SW 1271 (cell line): ENCODE measurements around the gene ABCC4.

ENCODE experiments used
- DNase-seq, 2 experiments: peaks; one replicate each; lab custom pipeline; 2025; lab: John Stamatoyannopoulos, UW

The ABCC4 gene

DNA sequence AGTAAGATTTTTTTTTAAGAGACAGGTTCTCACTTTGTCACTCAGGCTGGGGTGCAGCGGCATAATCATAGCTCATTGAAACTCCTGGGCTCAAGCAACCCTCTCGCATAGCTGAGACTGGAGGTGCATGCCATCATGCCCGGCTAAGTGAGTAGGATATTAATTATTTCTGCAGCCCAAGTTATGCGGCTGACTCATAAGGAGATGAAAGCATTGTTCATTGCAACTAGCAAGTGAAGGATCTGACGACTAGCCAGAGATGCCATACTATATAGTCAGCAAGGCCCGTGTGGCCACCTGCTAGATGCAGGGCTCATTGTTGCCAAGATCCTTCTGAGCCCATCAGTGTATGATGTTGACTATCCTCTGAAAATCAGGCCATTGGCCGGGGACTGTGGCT lies 45.2 kb downstream of the ABCC4 start:
- DNase-seq = peak; percentile 92 to 95

DNA sequence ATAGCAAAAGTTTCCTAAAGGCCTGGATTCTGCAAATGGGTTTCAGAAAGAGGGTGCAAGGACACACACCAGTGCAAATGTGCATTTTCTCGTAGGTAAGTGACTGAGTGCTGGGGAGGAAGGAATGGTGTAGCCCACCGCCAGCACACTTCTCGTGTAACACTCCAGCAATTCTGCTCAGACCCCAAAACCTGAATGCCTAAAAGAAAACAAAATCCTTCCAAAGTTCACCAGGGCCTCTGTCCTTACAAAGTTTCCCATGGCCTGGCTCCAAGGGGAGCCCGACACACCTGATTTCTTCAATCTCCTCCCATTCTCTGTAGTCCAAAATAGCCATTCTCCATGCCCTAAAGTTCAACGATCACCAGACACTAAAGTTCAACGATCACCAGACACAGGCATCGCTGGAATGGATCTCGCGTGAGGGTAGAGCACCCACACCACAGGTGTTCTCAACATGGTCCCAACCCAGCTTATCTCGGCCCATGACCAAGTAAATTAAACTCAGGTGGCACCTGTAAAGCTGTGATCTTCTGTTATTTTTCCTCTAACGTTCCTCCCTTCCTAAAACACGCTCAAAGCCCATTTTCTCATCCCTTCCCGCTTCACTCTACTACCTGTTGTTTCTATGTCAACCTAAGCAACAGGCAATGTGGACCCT lies 46.0 kb downstream of the ABCC4 start:
- DNase-seq = no peak

DNA sequence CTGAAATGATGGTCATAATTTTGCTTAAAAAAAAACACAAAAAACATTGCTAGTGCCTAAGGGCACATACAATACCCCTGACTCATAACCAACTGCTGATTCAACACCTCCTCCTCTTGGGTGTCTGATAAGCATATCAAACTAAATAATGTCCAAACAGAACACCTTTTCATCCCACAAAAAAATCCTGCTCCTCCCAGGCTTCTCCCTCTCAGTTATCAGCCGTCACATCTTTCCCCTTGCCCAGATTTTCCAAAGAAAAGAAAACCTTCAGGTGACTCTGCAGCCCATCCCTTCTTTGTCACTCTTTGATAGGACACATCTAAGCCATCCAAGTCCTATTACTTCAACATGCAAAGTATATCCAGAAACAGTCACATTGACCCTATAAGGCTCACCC lies 46.9 kb downstream of the ABCC4 start:
- DNase-seq = peak in 1 of 2 experiments; percentile 71

- no peak for DNase-seq
Measured at GRCh38 chr13:95253033-95253432, 48.2 kb downstream of the ABCC4 start.

DNA sequence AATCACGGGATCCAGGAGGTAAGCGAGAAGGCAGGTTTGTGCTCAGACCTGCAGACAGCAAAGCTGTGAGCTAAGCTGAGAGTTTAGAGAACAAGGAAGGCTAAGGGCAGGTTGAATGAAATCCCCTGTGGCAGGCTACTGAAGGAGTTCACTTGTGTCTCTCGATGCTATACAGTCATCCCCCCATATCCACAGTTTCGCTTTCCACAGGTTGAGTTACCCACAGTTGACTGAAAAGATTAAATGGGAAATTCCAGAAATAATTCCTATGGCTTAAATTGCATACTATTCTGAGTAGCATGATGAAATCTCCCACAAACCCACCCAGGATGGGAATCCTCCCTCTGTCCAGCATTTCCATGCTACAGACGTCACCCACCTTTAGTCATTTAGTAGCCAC lies 49.6 kb downstream of the ABCC4 start:
- DNase-seq = no peak

DNA sequence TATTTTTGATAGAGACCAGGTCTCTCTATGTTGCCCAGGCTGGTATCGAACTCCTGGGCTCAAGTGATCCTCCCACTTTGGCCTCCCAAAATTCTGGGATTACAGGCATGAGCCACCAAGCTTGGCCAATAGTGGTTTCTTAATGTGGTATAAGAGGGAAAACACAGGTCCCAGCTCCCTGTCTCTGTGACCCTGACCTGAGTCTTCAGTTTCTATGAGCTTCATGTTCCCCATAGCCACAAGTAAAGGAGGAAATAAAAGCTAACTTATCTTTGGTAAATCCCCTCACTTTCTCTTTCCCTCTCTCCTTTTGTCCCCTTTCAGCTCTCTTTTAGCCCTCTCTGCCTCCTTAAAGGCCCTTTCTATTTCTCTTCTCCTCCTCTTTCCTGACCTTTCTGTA lies 50.3 kb downstream of the ABCC4 start:
- DNase-seq = no peak

DNA sequence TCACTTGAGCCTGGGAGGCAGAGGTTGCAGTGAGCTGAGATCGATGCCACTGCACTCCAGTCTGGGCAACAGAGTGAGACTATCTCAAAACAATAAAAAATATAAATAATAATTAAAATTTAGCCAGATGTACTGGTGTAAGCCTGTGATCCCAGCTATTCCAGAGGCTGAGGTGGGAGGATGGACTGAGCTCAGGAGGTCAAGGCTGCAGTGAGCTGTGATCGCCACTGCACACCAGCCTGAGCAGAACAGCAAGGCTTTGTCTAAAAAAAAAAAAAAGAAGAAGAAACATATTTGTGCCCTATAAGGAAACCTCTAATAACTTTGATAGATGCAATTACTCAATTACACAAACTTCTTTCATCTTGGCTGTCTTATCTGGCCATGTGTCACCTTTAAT lies 52.3 kb downstream of the ABCC4 start:
- no peak for DNase-seq

GRCh38 chr13:95247852-95248251 lies 53.4 kb downstream of the ABCC4 start:
- DNase-seq = no peak

GRCh38 chr13:95247171-95247570 lies 54.1 kb downstream of the ABCC4 start:
- no peak for DNase-seq

DNA sequence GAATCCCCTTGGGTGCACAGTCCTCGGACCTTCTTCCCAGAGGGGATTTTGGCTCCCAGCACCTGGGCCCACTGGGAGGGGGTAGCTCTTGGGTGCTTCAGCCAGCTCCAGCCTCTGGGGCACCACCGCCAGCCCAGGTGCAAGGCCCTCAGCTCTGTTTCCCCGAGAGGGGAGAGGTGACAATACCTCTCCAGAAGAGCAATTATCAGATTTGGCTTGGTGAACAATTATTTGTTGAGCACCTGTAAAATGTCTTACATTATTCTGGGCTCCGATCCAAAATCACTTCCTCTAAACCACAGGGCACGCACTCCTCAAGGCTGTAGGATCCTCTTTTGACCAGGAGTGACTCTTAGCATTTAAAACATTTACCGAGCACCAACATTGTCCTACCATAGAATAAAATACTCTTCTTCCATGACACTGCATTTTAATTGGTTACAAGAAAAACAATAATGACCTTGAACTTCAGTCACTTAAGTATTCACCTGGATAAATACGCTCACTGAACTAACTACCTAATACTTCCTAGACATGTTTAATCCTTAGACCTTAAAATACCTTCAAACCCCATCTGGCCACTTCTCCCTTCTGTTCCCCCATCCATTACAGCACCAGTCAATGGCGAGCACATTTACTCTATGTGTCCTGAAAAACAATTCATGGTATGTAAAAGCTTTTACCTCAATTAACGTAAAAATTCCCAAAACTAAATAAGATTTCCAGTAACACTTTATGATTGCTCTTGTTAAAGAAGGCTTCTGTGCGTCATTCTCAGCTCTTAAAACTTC lies 54.8 kb downstream of the ABCC4 start:
- DNase-seq = no peak

GRCh38 chr13:95245071-95245470 lies 56.2 kb downstream of the ABCC4 start:
- no peak for DNase-seq

DNA sequence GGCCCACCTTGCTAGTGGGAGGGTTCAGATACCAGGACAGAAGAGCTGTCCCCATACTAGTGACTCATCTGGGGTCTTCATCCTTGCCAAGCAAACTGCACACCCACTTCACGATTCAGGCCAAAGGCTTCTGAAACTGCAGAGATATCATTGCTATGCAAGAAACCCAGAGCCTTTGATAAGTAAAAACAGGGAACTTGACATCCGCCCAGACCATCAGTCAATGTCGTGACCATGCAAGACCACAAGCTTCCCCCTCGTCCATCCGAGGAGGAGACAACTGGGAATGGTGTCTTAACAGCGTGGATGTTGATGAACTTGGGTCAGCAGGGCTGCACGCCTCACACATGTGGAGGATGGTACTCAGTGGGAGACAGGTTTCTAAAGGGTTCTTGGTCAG lies 58.0 kb downstream of the ABCC4 start:
- no peak for DNase-seq

DNA sequence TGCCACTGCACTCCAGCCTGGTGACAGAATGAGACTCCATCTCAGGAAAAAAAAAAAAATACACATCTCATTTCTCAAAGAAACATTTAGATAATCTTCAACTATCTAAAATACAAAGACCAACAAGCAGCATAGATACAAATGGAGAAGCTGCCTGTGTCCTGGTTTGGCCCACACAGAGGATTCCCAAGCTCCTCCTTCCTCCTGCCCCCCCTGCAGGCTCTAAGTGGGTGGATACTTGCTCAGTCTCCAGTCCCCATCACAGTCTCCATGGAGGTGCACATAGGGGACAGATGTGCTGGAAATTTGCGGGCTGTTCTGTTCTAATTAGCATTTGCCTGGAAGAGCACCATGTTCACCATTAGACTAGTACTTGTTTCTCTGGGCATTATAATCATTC lies 59.9 kb downstream of the ABCC4 start:
- no peak for DNase-seq

- no peak for DNase-seq
Measured at GRCh38 chr13:95239283-95239682, 62.0 kb downstream of the ABCC4 start.

GRCh38 chr13:95237310-95237870 lies 63.9 kb downstream of the ABCC4 start:
- no peak for DNase-seq

DNA sequence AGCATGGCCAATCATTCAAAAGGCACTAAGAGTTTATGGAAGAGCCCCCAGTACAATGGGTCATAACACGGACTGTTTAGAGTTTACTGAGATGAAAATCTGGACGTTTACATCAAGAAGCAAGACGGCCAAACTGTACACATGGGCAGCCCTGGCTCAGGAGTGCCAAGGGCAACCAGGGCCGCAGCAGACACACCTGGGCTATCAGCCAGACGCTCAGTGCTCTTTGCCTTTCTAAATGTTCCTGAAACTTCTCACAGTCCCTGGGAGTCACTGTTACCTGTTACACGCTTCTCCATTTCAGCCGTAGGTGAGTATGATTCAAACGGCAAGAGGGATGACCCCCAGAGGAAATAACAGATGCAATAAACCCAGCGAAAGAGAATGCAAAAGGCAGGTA lies 64.5 kb downstream of the ABCC4 start:
- no peak for DNase-seq

DNA sequence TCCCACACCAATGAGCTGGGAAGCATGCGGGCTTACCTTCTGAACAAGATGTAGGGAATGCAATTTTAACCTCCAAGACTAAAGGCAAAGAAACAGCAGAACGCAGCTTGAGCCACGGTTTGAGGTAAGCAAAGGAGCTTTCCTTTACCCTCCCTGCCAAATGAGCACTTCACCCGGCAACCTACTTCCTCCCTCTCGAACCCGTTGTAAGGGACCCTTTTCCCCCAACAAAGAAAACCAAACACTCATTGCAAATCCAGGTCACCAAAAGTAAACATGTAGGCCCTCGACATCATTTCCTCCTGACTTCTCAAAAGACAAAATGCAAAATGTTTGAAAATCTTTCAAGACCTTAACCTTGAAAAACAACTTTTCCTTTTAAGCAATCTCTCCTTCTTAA lies 65.3 kb downstream of the ABCC4 start:
- no peak for DNase-seq

GRCh38 chr13:95235199-95235756 lies 66.0 kb downstream of the ABCC4 start:
- no peak for DNase-seq

- DNase-seq = no peak
Measured at GRCh38 chr13:95234242-95234641, 67.0 kb downstream of the ABCC4 start.

- DNase-seq = no peak
Measured at GRCh38 chr13:95233026-95233635, 68.1 kb downstream of the ABCC4 start.

DNA sequence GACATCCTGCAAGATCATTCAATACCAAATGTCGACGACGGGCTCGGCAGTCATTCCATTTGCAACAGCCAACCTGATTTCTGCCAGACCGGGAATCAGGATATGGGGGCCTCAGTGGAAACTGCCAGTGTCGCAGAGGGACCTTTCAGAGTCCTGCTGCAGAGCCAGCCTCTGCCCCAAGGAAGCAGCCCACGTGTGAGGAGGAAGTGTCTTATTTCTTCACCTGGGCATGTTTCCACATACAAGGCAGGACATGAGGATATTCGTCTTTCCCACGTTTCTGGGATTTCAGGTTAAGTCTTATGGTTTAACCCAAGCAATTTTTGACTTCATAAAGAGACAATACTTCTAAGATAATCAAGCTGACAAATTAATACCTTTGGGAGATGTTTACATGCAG lies 69.9 kb downstream of the ABCC4 start:
- DNase-seq = no peak

- no peak for DNase-seq
Measured at GRCh38 chr13:95229855-95230254, 71.4 kb downstream of the ABCC4 start.

DNA sequence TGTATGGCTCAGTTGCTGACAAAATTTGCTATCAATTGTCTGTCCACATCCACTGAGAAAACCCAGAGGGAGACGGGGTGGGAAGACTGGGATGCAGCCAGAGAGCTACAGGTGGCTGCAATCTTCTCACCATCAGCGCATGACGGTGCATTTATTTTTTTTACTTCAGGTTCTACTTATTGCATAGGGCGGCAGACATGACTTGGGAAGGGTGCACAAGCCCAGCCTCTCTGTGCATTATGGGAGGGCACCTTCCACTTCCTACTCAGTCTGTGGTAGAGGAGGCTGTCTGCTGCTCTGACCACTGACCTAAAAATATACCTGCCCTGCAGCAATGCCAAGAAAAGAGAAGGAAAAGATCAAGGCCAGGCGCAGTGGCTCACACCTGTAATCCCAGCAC lies 73.1 kb downstream of the ABCC4 start:
- DNase-seq = no peak
